Tibial artery (tissue), 4 donors: ENCODE data around the gene PIAS4.

Source experiments
- DNase-seq, 2 donors: peaks; one replicate each; pipeline ENCODE4 v3.0.0-alpha.2; 2019
- H3K27ac ChIP-seq, 2 donors: fragments of 200-600 bp; sonication (generic) in 1 of 2; 1 replicate in 1 of 2; 2 replicates in 1 of 2; pipeline ENCODE4 v1.5.1; 2018 to 2019; ENCODE audit warnings: mild to moderate bottlenecking in 1 of 2
- H3K27me3 ChIP-seq, 2 donors: fragments of 200-600 bp; sonication (generic) in 1 of 2; one replicate each; pipeline versions ENCODE4 v1.5.1 to v1.6.0; 2016 to 2019
- H3K36me3 ChIP-seq, 3 donors: fragments of 200-600 bp; sonication (generic) in 2 of 3; one replicate each; pipeline ENCODE4 v1.5.1; 2016 to 2019; ENCODE audit warnings: mild to moderate bottlenecking in 2 of 3
- H3K4me1 ChIP-seq, 4 donors: fragments of 200-600 bp; sonication (generic) in 2 of 4; 1 replicate in 3 of 4; 2 replicates in 1 of 4; pipeline ENCODE4 v1.5.1; 2016 to 2019
- H3K4me3 ChIP-seq, 2 donors: fragments of 200-600 bp; sonication (generic) in 1 of 2; 1 replicate in 1 of 2; 2 replicates in 1 of 2; pipeline ENCODE4 v1.5.1; 2018 to 2019; ENCODE audit warnings: mild to moderate bottlenecking in 2 of 2
- H3K9me3 ChIP-seq, 3 donors: fragments of 200-600 bp; sonication (generic) in 1 of 3; one replicate each; pipeline ENCODE4 v1.5.1; 2016 to 2019
- intact Hi-C: fragments of 100-400 bp; cut with DNase I; formaldehyde crosslinking; loops from one replicate; pipeline ENCODE4 v1.15.0; 2023; ENCODE audit warnings: low total_unique reads
- TF ChIP-seq, protein P1 (sequence below), 2 experiments: fragments of 200-600 bp in 1 of 2; fragments of 450-650 bp in 1 of 2; IDR thresholded peaks; one replicate each; pipeline ENCODE4 v1.5.1; 2017 to 2019; ENCODE audit warnings: antibody characterized with exemption in 2 of 2, mild to moderate bottlenecking in 1 of 2, moderate library complexity in 1 of 2

PIAS4 gene

DNA sequence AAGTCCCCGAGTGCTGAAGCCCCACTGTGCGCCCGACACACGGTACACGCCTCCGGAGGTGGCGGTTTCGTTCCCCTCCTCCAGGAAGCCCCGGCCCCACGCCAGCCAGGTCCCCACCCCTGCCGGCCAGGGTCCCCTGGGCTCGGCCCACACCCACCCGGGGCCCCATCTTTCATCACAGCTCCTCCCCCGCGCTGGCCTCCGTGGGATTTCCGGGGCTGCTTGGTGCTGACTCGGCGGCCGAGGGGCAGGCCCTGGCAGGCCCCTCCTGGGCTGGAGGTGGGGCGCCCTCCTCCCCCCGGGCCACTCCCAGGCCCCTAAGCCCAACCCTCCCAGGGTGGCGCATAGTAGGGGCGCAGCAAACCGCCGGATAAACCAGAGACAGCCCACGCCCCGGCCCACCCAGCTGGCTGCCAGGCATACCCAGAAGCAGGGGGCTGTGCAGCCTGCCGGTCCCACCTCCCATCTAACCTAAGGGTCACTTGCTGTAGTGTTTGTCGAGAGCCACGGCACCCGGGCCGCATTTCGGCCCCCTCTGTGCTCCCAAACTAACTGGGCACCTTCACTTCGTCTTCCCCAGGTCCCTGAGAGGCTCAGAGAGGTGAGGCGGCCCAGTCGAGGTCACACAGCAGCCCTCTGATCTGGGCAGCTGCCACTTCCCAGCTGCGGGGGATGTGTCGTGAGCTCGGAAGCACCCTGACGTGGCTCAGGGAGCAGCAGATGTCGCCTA, 52.5 kb downstream of the PIAS4 start:
- H3K27me3 ChIP-seq: no peaks in the 10 kb centered on the region

DNA sequence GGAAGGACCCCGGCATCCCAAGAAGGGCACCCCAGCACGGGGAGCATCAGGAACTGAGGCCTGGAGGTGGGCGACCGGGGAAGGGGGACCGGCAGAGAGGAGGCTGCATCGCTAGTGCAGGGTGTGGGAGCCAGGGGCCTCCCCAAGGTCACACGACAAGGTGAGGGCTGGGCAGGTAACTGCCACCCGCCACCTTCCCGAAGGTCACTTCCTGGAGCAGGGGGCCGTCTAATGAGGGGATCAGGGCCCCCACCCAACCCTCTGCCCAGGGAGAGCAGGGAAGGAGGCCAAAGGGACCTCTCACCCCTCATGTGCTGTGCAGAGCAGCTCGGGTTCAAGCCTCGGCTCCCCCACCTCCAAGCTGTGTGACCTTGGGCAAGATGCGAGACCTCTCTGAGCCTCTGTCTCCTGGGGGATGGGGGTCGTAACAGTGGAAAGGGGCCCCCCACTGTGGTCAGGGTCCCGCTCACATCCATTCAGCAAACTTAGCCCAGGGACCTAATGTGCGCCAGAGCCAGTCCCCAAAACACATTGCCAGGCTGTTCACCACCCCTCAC, 53.2 kb downstream of the PIAS4 start:
- no peak for DNase-seq
- TF ChIP-seq, protein P1, sequence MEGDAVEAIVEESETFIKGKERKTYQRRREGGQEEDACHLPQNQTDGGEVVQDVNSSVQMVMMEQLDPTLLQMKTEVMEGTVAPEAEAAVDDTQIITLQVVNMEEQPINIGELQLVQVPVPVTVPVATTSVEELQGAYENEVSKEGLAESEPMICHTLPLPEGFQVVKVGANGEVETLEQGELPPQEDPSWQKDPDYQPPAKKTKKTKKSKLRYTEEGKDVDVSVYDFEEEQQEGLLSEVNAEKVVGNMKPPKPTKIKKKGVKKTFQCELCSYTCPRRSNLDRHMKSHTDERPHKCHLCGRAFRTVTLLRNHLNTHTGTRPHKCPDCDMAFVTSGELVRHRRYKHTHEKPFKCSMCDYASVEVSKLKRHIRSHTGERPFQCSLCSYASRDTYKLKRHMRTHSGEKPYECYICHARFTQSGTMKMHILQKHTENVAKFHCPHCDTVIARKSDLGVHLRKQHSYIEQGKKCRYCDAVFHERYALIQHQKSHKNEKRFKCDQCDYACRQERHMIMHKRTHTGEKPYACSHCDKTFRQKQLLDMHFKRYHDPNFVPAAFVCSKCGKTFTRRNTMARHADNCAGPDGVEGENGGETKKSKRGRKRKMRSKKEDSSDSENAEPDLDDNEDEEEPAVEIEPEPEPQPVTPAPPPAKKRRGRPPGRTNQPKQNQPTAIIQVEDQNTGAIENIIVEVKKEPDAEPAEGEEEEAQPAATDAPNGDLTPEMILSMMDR (IDR thresholded peaks at IDR 0.05): no peak
- intact Hi-C loops: no loop called here
- peaks cover 0 to 17% (median 0%) of the 10 kb centered on the region in 3 donors for H3K36me3 ChIP-seq
- peak overlapping the region; percentile 99 for H3K27ac ChIP-seq
- H3K9me3 ChIP-seq: no peaks in the 10 kb centered on the region
- no peaks in the 10 kb centered on the region for H3K27me3 ChIP-seq
- H3K4me3 ChIP-seq: peak overlapping the region; percentile 46 to 98
- peaks cover 10 to 71% (median 64%) of the 10 kb centered on the region in 4 donors for H3K4me1 ChIP-seq

More for the DNA sequence above, 52.5 kb downstream of the PIAS4 start:
- H3K4me1 ChIP-seq: peaks cover 10 to 71% (median 64%) of the 10 kb centered on the region in 4 donors
- H3K27ac ChIP-seq: peak overlapping the region; percentile 99
- peak overlapping the region; percentile 37 to 98 for H3K4me3 ChIP-seq
- H3K9me3 ChIP-seq: no peaks in the 10 kb centered on the region
- H3K36me3 ChIP-seq: peaks cover 2 to 20% (median 2%) of the 10 kb centered on the region in 3 donors
- intact Hi-C loops: loop anchor here (5.0 kb wide), 2 partner anchors 53 to 73 kb away; partner anchors contain the start of genes EEF2 and PIAS4
- TF ChIP-seq, protein P1 (IDR thresholded peaks at IDR 0.05): no peak
- peak; percentile 61 to 82 for DNase-seq

DNA sequence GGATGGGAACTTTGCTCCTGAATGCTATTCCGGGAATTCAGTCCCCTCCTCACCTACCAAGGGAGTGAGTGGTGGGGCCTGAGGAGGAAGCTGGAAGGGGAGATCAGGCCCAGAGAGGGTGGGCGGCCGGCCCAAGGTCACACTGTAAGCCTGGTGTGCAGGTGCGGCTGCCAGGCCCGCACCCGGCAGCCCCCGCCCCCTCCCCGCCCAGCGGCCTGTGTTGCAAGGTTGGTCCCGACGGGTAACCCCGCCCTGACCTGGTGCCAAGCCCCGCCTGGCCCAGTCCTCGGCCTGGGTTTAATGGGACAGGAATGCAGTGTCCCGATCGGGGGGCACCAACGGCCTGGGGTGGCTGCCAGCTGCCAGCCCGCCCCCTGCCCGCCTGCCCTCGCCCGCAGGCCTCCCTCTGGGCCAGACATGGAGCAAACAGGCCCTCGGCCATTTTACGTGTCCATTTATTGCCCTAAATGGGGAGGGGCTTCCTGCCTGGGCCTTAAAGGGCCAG, 53.7 kb downstream of the PIAS4 start:
- H3K4me1 ChIP-seq: peaks cover 10 to 71% (median 64%) of the 10 kb centered on the region in 4 donors
- peak; percentile 89 to 96 for DNase-seq
- no peaks in the 10 kb centered on the region for H3K27me3 ChIP-seq
- no peaks in the 10 kb centered on the region for H3K9me3 ChIP-seq
- peaks cover 0 to 15% (median 0%) of the 10 kb centered on the region in 3 donors for H3K36me3 ChIP-seq
- TF ChIP-seq, protein P1 (IDR thresholded peaks at IDR 0.05): no peak
- H3K27ac ChIP-seq: peak overlapping the region; percentile 99
- intact Hi-C loops: no loop called here
- H3K4me3 ChIP-seq: peak overlapping the region; percentile 46 to 98

DNA sequence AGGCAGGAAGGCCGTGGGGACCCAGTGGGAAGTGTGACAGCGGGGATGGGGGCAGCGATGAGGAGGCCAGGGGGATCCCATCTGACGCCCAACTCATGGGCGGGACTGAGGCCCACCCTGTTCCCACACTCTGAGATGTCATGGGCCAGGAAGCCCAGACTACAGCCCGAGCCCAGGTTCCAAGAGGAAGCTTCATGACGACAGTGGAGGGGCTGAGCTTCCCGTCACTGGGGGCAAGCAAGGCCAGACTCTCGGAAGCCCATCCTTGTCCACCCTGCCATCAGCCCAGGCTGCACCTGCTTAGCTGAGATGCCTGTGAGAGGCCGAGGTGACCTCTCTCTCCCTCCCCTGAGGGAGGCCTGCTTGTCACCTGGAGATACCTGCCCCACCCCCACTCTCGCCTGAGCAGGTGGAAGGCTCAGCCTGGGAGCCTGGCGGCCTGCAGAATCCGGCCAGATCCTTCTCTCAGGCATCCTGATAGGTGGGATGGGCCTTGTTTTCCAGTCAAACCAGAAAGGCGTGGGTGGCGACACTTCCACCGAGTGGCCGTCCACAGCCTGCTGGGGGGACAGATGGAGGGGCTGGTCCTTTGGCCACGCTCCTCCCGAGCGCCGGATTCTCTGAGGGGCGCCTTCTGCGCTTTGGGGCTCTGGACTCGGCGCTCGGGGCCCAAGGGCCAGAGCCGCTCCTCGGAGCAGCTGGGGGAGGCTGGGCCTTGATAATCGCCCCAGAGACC, 54.3 kb downstream of the PIAS4 start:
- Histone ChIP-seq H3K27me3 (no peaks in the 10 kb centered on the region), H3K27ac (peak overlapping the region; percentile 99), H3K36me3 (peaks cover 0 to 10% (median 0%) of the 10 kb centered on the region in 3 donors), H3K9me3 (no peaks in the 10 kb centered on the region), H3K4me1 (peaks cover 10 to 71% (median 64%) of the 10 kb centered on the region in 4 donors), H3K4me3 (peak overlapping the region; percentile 46 to 98)
- TF ChIP-seq, protein P1 (IDR thresholded peaks at IDR 0.05): no peak
- intact Hi-C loops: no loop called here
- DNase-seq: no peak
